Heart right ventricle (tissue), 16 donors: ENCODE results near the gene SDSL. TPM values are rescaled to one million over a fixed set of nuclear protein-coding genes. Genes with fewer than 3 reads are reported as not detected.

Source experiments
- ATAC-seq, 8 donors: fragments of 200-7000 bp; cut with Tn5 transposase; one replicate each; pipeline ENCODE4 v1.9.1; 2020; ENCODE audit warnings: mild to moderate bottlenecking in 8 of 8, moderate library complexity in 8 of 8, moderate number of reproducible peaks in 1 of 8
- DNase-seq, 2 donors: peaks; one replicate each; pipeline ENCODE4 v3.0.0-alpha.2; 2020
- H3K27ac ChIP-seq, 10 donors: fragments of 200-600 bp; sonication (generic) in 2 of 10; one replicate each; pipeline versions ENCODE4 v1.5.0 to v1.8.0; 2020 to 2022; ENCODE audit warnings: mild to moderate bottlenecking in 3 of 10
- H3K27me3 ChIP-seq, 7 donors: fragments of 200-600 bp; one replicate each; pipeline ENCODE4 v1.8.0; 2021 to 2022; ENCODE audit warnings: mild to moderate bottlenecking in 2 of 7
- H3K36me3 ChIP-seq, 9 donors: fragments of 200-600 bp; sonication (generic) in 1 of 9; one replicate each; pipeline versions ENCODE4 v1.5.0 to v1.8.0; 2020 to 2022; ENCODE audit warnings: mild to moderate bottlenecking in 2 of 9
- H3K4me1 ChIP-seq, 9 donors: fragments of 200-600 bp; sonication (generic) in 1 of 9; one replicate each; pipeline versions ENCODE4 v1.5.0 to v1.8.0; 2020 to 2022; ENCODE audit warnings: mild to moderate bottlenecking in 4 of 9
- H3K4me3 ChIP-seq, 10 donors: fragments of 200-600 bp; sonication (generic) in 2 of 10; one replicate each; pipeline versions ENCODE4 v1.5.0 to v1.8.0; 2020 to 2022; ENCODE audit warnings: mild to moderate bottlenecking in 7 of 10, moderate library complexity in 2 of 10
- H3K9me3 ChIP-seq, 11 donors: fragments of 200-600 bp in 10 of 11; sonication (generic) in 2 of 11; one replicate each; pipeline versions ENCODE4 v1.5.0 to v1.8.0; 2013 to 2022; ENCODE audit warnings: mild to moderate bottlenecking in 2 of 11, control low read depth in 1 of 11, moderate library complexity in 1 of 11
- WGBS, 2 donors: extraction: QIAGEN DNeasy Blood & Tissue Kit; methylation state at CpG; one replicate each; pipeline ENCODE4 v1.1.7; 2013; ENCODE audit warnings: inconsistent platforms in 1 of 2; 5-methylcytosine and 5-hydroxymethylcytosine counted together
- intact Hi-C, 10 donors: fragments of 100-400 bp; cut with DNase I; formaldehyde crosslinking; loops; one replicate each; pipeline versions ENCODE4 v1.11.1 to v1.14.2; 2022
- polyA plus RNA-seq, 2 donors: library from polyadenylated mRNA; stranded (reverse); fragments of 200-250 nt; gene quantifications; one replicate each; pipeline ENCODE4 v1.2.3, GENCODE V29; 2013
- total RNA-seq, 10 donors: library from RNA; stranded (reverse); fragmentation: NEBNext Ultra II Directional in 3 of 10; extraction: Animal tissue kit (Norgen Biotek cat#: 25700) in 3 of 10; gene quantifications; one replicate each; pipeline versions ENCODE4 v1.2.1 to v1.2.4, GENCODE V29; 2021 to 2023
- TF ChIP-seq, protein P1 (sequence below), 9 donors: fragments of 200-600 bp; sonication (generic) in 2 of 9; IDR thresholded peaks; one replicate each; pipeline versions ENCODE4 v1.5.0 to v1.8.0; 2021 to 2022; ENCODE audit warnings: antibody characterized with exemption in 9 of 9, mild to moderate bottlenecking in 5 of 9, moderate library complexity in 1 of 9
- donor health status: Arrhythmogenic right ventricular cardiomyopathy.
- donor health status: ischemic (EF 13 %, LVEDD 7.1; RV severe dilation, severe dysfunction).
- donor health status: healthy with polysubstance abuse.
- donor health status: DM: no; HTN: yes; CAD: no.
- donor health status: DM: no; HTN: no; CAD: no.
- donor health status: ischemic (EF 25% LVEDD 6.9; RV normal size, moderate dysfunction).
- donor health status: ischemic (EF 25% LVEDD 5.7; RV mildly dilated, moderate dysfunction).
- donor health status: healthy.
- donor health status: DM: yes; HTN: yes; CAD: no.
- donor health status: Ischemic cardiomyopathy.
- donor health status: ischemic (EF 35%, LVEDD 5.7; RV mildly dilated, moderate dysfunction).
- donor health status: nonischemic (EF 11% LVEDD 7.7; RV severe dilation, severe dysfunction).
- donor health status: DM: yes; HTN: yes; CAD: no.
- donor health status: PGD.
- donor health status: ischemic (EF 29% LVEDD 5.4; RV normal size, mild dysfunction).
- donor health status: nonischemic (EF 23%, LVEDD 6.1; RV moderate dilation, normal function).

Gene SDSL
- total and polyA plus RNA-seq, 12 donors: 2.0 to 23.4 (median 13.8) TPM

DNA sequence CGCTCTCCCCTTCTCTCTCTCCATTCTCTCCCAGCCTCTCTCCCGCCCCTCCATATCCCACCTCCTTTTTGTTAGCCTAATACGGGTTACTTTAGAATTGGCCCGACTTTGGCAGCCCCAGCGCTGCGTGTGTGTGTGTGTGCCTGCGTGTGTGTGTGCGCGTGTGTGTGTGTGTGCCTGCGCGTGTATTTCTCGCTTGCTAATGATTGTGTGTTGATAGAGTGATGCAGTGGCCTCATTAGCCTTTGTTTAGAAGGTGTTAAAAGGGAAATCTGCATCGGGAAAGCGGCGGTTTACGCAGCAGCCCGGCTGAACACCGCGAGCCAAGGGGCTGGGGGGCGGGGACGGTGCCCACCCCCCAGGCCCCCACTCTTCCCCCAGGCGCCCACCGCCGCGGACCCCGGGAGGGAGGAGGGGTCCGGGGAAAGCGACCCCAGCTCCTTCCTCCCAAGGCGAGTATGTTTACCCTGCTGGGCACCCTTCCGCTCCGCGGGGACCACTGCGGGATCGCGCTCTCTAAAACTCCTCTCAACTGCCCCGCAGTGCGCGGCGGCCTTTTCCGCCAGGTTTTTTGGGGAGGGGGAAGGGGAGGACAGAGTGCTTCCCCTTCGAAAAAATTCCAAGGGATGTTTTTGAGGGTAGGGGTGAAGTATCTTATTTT, 56.3 kb downstream of the SDSL start:
- intact Hi-C loops: no loop called here
- TF ChIP-seq, protein P1, sequence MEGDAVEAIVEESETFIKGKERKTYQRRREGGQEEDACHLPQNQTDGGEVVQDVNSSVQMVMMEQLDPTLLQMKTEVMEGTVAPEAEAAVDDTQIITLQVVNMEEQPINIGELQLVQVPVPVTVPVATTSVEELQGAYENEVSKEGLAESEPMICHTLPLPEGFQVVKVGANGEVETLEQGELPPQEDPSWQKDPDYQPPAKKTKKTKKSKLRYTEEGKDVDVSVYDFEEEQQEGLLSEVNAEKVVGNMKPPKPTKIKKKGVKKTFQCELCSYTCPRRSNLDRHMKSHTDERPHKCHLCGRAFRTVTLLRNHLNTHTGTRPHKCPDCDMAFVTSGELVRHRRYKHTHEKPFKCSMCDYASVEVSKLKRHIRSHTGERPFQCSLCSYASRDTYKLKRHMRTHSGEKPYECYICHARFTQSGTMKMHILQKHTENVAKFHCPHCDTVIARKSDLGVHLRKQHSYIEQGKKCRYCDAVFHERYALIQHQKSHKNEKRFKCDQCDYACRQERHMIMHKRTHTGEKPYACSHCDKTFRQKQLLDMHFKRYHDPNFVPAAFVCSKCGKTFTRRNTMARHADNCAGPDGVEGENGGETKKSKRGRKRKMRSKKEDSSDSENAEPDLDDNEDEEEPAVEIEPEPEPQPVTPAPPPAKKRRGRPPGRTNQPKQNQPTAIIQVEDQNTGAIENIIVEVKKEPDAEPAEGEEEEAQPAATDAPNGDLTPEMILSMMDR (IDR thresholded peaks at IDR 0.05): no peak
- Histone ChIP-seq H3K27ac (no peak overlapping the region), H3K9me3 (no peaks in the 10 kb centered on the region), H3K36me3 (no peaks in the 10 kb centered on the region), H3K4me1 (peaks cover 0 to 6% (median 0%) of the 10 kb centered on the region in 9 donors), H3K4me3 (no peak overlapping the region), H3K27me3 (peaks cover 28 to 98% (median 97%) of the 10 kb centered on the region in 7 donors)
- ATAC-seq (no peak), DNase-seq (no peak)
- 1 to 3% methylated on average over 39 to 41 of the region's 41 CpGs for WGBS, 2 donors

DNA sequence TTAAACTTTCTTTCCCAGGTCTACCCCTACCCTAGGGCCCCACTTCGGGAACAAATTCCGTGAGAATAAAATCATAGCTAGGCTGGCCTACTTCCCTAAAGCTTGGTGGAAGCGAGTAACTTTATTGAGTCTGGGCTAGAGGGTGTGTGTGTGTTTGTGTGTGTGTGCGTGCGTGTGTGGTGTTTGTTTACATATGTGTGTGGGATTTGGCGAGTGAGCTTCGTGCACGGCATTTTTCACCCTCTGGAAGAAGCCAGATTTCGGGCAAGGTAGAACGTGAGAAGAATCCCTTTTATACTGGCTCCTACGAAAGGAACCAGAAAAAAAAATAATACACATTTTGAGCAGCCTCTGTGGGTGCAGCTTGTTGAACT, 57.0 kb downstream of the SDSL start:
- Histone ChIP-seq H3K27ac (no peak overlapping the region), H3K9me3 (no peaks in the 10 kb centered on the region), H3K36me3 (no peaks in the 10 kb centered on the region), H3K27me3 (peaks cover 28 to 98% (median 97%) of the 10 kb centered on the region in 7 donors), H3K4me1 (peaks cover 0 to 6% (median 0%) of the 10 kb centered on the region in 9 donors), H3K4me3 (no peak overlapping the region)
- 3% methylated on average over 11 of the region's 11 CpGs for WGBS, 2 donors
- TF ChIP-seq, protein P1 (IDR thresholded peaks at IDR 0.05): no peak
- no peak for DNase-seq
- intact Hi-C loops: no loop called here
- no peak for ATAC-seq

DNA sequence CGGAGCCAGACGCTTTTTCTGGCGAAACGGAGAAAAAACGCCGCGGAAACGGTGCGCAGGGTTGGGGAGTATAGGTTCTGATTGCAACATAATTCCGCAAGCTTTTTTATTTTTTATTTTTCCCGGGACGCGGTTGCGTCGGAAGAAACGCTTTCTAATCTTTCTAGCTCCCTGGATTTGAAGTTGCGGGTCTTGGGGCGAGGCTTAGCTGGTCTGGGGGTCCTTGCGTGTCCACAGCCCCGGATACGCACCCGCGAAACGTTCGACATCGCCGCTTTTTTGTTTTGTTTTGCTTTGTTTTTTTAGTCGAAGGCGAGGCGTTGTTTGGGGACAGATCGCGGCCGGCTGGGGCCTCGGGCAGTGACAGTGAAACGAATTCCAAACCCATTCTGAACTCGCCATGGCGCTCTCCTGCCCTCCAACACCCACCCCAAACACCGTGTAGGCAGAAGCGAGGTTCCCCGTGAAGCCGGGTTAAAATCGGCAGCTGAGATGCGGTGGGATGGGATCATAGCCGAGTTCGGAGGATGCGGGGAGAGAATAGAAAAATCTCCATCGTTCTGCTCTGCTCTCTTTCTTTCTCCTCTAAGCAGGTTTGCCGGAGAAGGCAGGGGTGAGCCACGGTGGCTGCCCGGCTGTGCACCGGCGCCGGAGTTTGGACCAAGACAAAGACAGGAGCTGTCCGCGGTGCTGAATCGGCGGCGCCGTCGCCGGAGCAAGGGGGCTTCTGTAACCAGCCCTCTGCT, 57.6 kb downstream of the SDSL start:
- Histone ChIP-seq H3K36me3 (no peaks in the 10 kb centered on the region), H3K4me1 (peaks cover 0 to 6% (median 0%) of the 10 kb centered on the region in 9 donors), H3K9me3 (no peaks in the 10 kb centered on the region), H3K4me3 (no peak overlapping the region), H3K27ac (no peak overlapping the region), H3K27me3 (peaks cover 23 to 98% (median 96%) of the 10 kb centered on the region in 7 donors)
- ATAC-seq: peak in 3 of 8 donors; percentile 47 to 58 (median 58)
- TF ChIP-seq, protein P1 (IDR thresholded peaks at IDR 0.05): no peak
- WGBS, 2 donors: 1 to 2% methylated on average over 61 of the region's 61 CpGs
- peak; percentile 46 to 55 for DNase-seq
- intact Hi-C loops: no loop called here

DNA sequence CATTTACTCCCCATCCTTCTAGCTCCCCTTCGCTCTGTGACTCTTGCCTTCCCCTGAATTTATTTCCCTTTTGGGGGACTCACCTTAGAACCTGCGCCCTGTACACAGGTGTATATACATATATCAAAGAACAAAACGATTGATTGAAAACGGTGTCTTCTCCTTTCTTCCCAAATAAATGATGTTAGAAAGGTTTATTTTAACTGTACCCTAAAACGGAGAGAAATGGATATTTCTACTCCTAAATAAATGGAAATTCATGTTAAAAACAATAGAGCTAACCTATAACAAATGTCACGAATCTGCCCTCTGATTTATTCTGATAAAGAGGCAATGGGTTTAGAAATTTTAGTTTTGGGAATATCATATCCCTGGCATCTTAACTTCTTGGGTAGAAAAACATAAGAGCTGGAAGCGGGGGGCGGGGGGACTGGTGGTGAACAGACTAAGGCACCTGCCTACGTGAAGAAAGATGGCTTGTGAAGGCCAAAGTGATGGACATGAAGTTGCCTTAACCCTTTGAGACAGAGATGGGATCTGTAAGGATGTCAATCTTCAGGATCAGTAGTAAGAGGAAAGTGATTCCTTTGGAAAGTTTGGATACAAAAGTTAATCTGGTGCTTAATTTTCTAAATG, 58.3 kb downstream of the SDSL start:
- TF ChIP-seq, protein P1 (IDR thresholded peaks at IDR 0.05): no peak
- DNase-seq (no peak), ATAC-seq (no peak)
- WGBS, 2 donors: 14 to 17% methylated on average over 9 of the region's 9 CpGs
- peaks cover 18 to 98% (median 96%) of the 10 kb centered on the region in 7 donors for H3K27me3 ChIP-seq
- H3K4me1 ChIP-seq: peaks cover 0 to 6% (median 0%) of the 10 kb centered on the region in 9 donors
- H3K27ac ChIP-seq: no peak overlapping the region
- intact Hi-C loops: no loop called here
- no peak overlapping the region for H3K4me3 ChIP-seq
- H3K9me3 ChIP-seq: no peaks in the 10 kb centered on the region
- H3K36me3 ChIP-seq: no peaks in the 10 kb centered on the region
